ENCODE data around the gene NPM1. TPM values are rescaled to one million over a fixed set of nuclear protein-coding genes. Genes with fewer than 3 reads are reported as not detected.
"Not testable (repeated sequence)": the region's sequence is repeated elsewhere in the genome, so short reads cannot be mapped to it uniquely, and the experiment has no call there.

Gene NPM1
- total RNA-seq, 5 donors from 2014 or later (not counting 1 experiment from before 2014, with no cell fraction given) = 940 to 1,150 (median 989) TPM

DNA sequence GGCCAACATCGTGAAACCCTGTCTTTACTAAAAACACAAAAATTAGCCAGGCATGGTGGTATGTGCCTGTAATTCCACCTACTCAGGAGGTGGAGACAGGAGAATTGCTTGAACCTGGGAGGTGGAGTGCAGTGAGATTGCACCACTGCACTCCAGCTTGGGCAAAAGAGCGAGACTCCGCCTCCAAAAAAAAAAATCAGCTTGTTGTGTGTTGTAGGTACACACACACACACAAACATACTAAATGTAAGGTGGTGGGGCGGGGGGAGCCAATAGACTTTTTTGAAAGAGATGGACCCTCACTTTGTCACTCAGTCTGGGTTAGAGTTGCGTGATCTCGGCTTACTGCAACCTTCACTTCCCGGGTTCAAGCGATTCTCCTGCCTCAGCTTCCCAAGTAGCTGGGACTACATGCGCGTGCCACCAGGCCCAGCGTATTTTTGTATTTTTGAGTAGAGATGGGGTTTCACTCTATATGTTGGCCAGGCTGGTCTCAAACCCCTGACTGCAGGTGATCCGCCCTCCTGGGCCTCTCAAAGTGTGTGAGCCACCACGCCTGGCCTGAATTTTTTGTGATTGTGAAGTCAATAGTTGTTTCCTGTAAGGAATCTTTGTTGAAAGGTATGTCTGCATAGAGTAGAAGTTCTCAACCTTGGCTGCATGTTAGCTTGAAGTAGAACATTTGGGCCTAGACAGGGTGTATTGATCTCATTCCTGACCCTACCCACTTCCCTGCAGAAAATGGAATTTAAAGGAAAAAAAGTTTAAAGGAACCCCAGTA is 13.7 kb downstream of the NPM1 start:
- Mint-ChIP-seq H3K4me1 (peaks cover 37 to 44% (median 40%) of the 10 kb centered on the region in 3 donors), H3K27ac (no peak overlapping the region), H3K27me3 (no peaks in the 10 kb centered on the region), H3K36me3 (peaks cover 54% of the 10 kb centered on the region), H3K4me3 (no peak overlapping the region), H3K9me3 (no peaks in the 10 kb centered on the region)
- Histone ChIP-seq H3K27me3 (replicated peaks in 1 of 2; ENCODE audit: control insufficient read depth in 2 of 2, extremely low read depth in 1 of 2, insufficient read depth in 2 of 2, low read length in 1 of 2) (no peaks in the 10 kb centered on the region), H3K36me3 (ENCODE audit: control insufficient read depth in 2 of 2, extremely low read depth in 1 of 2, insufficient read depth in 1 of 2, low read length in 1 of 2) (peaks cover 40 to 69% of the 10 kb centered on the region in 2 donors), H3K9me3 (no peaks in the 10 kb centered on the region), H3K27ac (ENCODE audit: low read length) (no peak overlapping the region), H3K4me3 (ENCODE audit: control insufficient read depth in 1 of 2, extremely low read depth in 1 of 2, low read length in 1 of 2) (no peak overlapping the region), H3K4me1 (ENCODE audit: control insufficient read depth in 1 of 2, extremely low read depth in 1 of 2, insufficient read depth in 2 of 2, low read length in 2 of 2) (peaks cover 0 to 18% of the 10 kb centered on the region in 2 experiments)
- WGBS (ENCODE audit: insufficient coverage) = 100% methylated on average over 4 of the region's 13 CpGs
- DNase-seq (no peak), ATAC-seq (replicated peaks in 1 of 4) (no peak)
- CTCF ChIA-PET = no interaction called here
- POLR2A ChIA-PET = interaction anchor here in 1 of 2 donors (0.6 kb wide), 1 partner anchor 12 kb away, joined by 3 read pairs; no protein-coding TSS in a partner anchor

DNA sequence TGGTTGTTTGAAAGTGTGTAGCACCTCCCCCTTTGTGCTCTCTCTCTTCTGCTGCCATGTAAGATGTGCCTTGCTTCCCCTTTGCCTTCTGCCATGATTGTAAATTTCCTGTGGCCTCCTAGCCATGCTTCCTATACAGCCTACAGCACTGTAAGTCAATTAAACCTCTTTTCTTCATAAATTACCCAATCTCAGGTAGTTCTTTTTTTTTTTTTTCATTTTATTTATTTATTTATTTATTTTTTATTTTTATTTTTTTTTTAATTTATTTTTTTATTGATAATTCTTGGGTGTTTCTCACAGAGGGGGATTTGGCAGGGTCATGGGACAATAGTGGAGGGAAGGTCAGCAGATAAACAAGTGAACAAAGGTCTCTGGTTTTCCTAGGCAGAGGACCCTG is 15.1 kb downstream of the NPM1 start:
- H3K4me3 ChIP-seq (ENCODE audit: control insufficient read depth in 1 of 2, extremely low read depth in 1 of 2, low read length in 1 of 2); H3K9me3 ChIP-seq; DNase-seq; H3K27me3 ChIP-seq (replicated peaks in 1 of 2; ENCODE audit: control insufficient read depth in 2 of 2, extremely low read depth in 1 of 2, insufficient read depth in 2 of 2, low read length in 1 of 2); POLR2A ChIA-PET; CTCF ChIA-PET; H3K4me3 Mint-ChIP-seq; ATAC-seq (replicated peaks in 1 of 4); H3K27ac ChIP-seq (ENCODE audit: low read length); H3K27ac Mint-ChIP-seq; H3K27me3 Mint-ChIP-seq; H3K9me3 Mint-ChIP-seq: not testable (repeated sequence)
- peaks cover 0 to 14% of the 10 kb centered on the region in 2 experiments for H3K4me1 ChIP-seq (ENCODE audit: control insufficient read depth in 1 of 2, extremely low read depth in 1 of 2, insufficient read depth in 2 of 2, low read length in 2 of 2)
- H3K36me3 Mint-ChIP-seq = peaks cover 57% of the 10 kb centered on the region
- peaks cover 35 to 44% (median 41%) of the 10 kb centered on the region in 3 donors for H3K4me1 Mint-ChIP-seq
- H3K36me3 ChIP-seq (ENCODE audit: control insufficient read depth in 2 of 2, extremely low read depth in 1 of 2, insufficient read depth in 1 of 2, low read length in 1 of 2) = peaks cover 31 to 70% of the 10 kb centered on the region in 2 donors

DNA sequence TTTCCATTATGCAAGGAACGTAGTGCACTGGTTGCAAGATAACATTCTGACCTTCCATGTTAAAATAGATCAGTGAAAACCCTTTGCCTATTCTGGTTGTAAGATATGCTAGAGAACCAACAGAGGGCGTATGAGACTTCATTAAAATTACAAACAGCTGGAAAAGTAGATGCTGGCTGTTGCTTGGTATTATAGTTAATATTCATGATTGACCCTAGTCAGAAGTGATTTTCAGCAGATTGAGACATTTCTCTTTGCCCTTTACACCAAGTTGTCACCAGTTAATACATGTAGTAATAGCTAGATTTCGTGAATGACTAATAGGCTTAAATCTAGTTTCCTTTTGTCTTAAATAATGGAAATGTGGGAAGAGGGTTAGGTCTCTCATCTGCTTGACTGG is 18.0 kb downstream of the NPM1 start:
- ChIA-PET POLR2A (no interaction called here), CTCF (interaction anchor here in 1 of 2 donors (0.9 to 1.1 kb wide), 2 partner anchors 9 to 19 kb away, joined by 3 to 5 read pairs; no protein-coding TSS in a partner anchor)
- Mint-ChIP-seq H3K9me3 (no peaks in the 10 kb centered on the region), H3K4me3 (no peak overlapping the region), H3K27ac (no peak overlapping the region), H3K27me3 (no peaks in the 10 kb centered on the region), H3K4me1 (peaks cover 37 to 45% (median 42%) of the 10 kb centered on the region in 3 donors), H3K36me3 (peaks cover 61% of the 10 kb centered on the region)
- no CpG with 5 or more reads among the region's 3 CpGs for WGBS (ENCODE audit: insufficient coverage)
- no peak overlapping the region for H3K27ac ChIP-seq (ENCODE audit: low read length)
- peaks cover 16 to 65% of the 10 kb centered on the region in 2 donors for H3K36me3 ChIP-seq (ENCODE audit: control insufficient read depth in 2 of 2, extremely low read depth in 1 of 2, insufficient read depth in 1 of 2, low read length in 1 of 2)
- no peak for DNase-seq
- H3K27me3 ChIP-seq (replicated peaks in 1 of 2; ENCODE audit: control insufficient read depth in 2 of 2, extremely low read depth in 1 of 2, insufficient read depth in 2 of 2, low read length in 1 of 2) = no peaks in the 10 kb centered on the region
- no peaks in the 10 kb centered on the region for H3K9me3 ChIP-seq
- ATAC-seq (replicated peaks in 1 of 4) = no peak
- H3K4me1 ChIP-seq (ENCODE audit: control insufficient read depth in 1 of 2, extremely low read depth in 1 of 2, insufficient read depth in 2 of 2, low read length in 2 of 2) = peaks cover 5 to 10% of the 10 kb centered on the region in 2 experiments
- H3K4me3 ChIP-seq (ENCODE audit: control insufficient read depth in 1 of 2, extremely low read depth in 1 of 2, low read length in 1 of 2) = no peak overlapping the region

DNA sequence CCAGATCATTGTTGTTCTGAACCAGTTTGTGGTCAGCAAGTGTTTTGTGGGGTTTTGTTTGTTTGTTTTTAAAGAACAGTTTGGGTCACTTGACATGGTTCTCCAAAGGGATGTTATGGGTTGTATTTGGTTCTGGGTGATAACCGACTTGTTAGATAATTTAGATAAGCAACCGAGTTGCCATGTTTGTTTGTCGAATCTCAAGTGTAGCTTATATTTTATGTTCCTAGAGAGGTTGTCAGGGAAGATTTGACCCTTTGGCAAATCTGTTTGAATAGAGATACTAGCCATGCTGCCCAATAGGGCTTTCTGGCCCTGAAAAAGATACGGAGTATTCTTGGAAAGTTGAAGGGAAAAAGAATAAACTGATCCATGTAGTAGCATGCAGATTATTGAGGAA is 19.6 kb downstream of the NPM1 start:
- peaks cover 37 to 40% (median 37%) of the 10 kb centered on the region in 3 donors for H3K4me1 Mint-ChIP-seq
- H3K27ac Mint-ChIP-seq = no peak overlapping the region
- 83% methylated on average over 3 of the region's 4 CpGs for WGBS (ENCODE audit: insufficient coverage)
- ChIA-PET CTCF (no interaction called here), POLR2A (interaction anchor here in 1 of 2 donors (0.9 kb wide), 1 partner anchor 20 kb away, joined by 3 read pairs; no protein-coding TSS in a partner anchor)
- DNase-seq (no peak), ATAC-seq (replicated peaks in 1 of 4) (no peak)
- H3K4me1 ChIP-seq (ENCODE audit: control insufficient read depth in 1 of 2, extremely low read depth in 1 of 2, insufficient read depth in 2 of 2, low read length in 2 of 2) = peaks cover 5 to 6% of the 10 kb centered on the region in 2 experiments
- no peaks in the 10 kb centered on the region for H3K27me3 Mint-ChIP-seq
- H3K36me3 Mint-ChIP-seq = peaks cover 62% of the 10 kb centered on the region
- H3K9me3 ChIP-seq = no peaks in the 10 kb centered on the region
- H3K27me3 ChIP-seq (replicated peaks in 1 of 2; ENCODE audit: control insufficient read depth in 2 of 2, extremely low read depth in 1 of 2, insufficient read depth in 2 of 2, low read length in 1 of 2) = no peaks in the 10 kb centered on the region
- H3K4me3 Mint-ChIP-seq = no peak overlapping the region
- H3K27ac ChIP-seq (ENCODE audit: low read length) = no peak overlapping the region
- no peaks in the 10 kb centered on the region for H3K9me3 Mint-ChIP-seq
- H3K4me3 ChIP-seq (ENCODE audit: control insufficient read depth in 1 of 2, extremely low read depth in 1 of 2, low read length in 1 of 2) = no peak overlapping the region
- peaks cover 4 to 66% of the 10 kb centered on the region in 2 donors for H3K36me3 ChIP-seq (ENCODE audit: control insufficient read depth in 2 of 2, extremely low read depth in 1 of 2, insufficient read depth in 1 of 2, low read length in 1 of 2)

DNA sequence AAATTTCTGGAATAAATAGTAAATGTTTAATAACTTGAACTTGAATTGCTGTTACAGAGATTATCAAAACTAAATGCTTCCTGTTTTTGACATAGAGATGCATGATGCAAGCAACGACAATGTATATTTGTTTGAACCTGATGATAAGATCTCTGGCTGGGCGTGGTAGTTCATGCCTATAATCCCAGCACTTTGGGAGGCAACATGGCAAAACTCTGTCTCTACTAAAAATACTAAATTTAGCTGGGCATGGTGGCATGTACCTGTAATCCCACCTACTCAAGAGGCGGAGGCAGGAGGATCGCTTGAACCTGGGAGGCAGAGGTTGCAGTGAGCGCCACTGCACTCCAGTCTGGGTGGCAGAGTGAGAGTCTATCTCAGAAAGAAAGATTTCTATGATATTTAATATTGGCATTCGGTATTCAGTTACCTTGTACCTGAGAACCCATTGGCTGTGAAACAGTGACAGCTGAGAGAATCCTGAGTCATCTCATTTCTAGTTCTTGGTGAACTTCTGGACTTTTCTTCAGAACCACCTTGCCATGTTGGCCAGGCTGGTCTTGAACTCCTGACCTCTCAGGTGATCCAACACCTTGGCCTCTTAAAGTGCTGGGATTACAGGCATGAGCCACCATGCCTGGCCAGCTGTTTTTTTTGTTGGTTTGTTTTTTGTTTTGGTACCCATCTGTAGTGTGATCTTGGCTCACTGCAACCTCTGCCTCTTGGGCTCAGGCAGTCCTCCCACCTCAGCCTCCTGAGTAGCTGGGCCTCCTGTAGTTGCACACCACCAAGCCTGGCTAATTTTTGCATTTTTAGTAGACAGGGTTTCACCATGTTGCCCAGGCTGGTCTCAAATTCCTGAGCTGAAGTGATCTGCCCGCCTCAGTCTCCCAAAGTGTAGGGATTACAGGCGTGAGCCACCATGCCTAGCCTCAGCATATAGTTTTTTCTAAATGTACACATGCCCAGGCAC is 21.8 kb downstream of the NPM1 start:
- Histone ChIP-seq H3K4me3 (ENCODE audit: control insufficient read depth in 1 of 2, extremely low read depth in 1 of 2, low read length in 1 of 2) (no peak overlapping the region), H3K9me3 (no peaks in the 10 kb centered on the region), H3K36me3 (ENCODE audit: control insufficient read depth in 2 of 2, extremely low read depth in 1 of 2, insufficient read depth in 1 of 2, low read length in 1 of 2) (peaks cover 4 to 79% of the 10 kb centered on the region in 2 donors), H3K27ac (ENCODE audit: low read length) (no peak overlapping the region), H3K4me1 (ENCODE audit: control insufficient read depth in 1 of 2, extremely low read depth in 1 of 2, insufficient read depth in 2 of 2, low read length in 2 of 2) (peaks cover 5 to 6% of the 10 kb centered on the region in 2 experiments), H3K27me3 (replicated peaks in 1 of 2; ENCODE audit: control insufficient read depth in 2 of 2, extremely low read depth in 1 of 2, insufficient read depth in 2 of 2, low read length in 1 of 2) (no peaks in the 10 kb centered on the region)
- 100% methylated on average over 1 of the region's 8 CpGs for WGBS (ENCODE audit: insufficient coverage)
- peaks cover 68% of the 10 kb centered on the region for H3K36me3 Mint-ChIP-seq
- ATAC-seq (replicated peaks in 1 of 4) (no peak), DNase-seq (no peak)
- ChIA-PET POLR2A (no interaction called here), CTCF (interaction anchor here (0.5 to 1.5 kb wide), 2 partner anchors 16 to 77 kb away, joined by 3 to 5 read pairs; no protein-coding TSS in a partner anchor)
- H3K9me3 Mint-ChIP-seq = no peaks in the 10 kb centered on the region
- H3K27me3 Mint-ChIP-seq = no peaks in the 10 kb centered on the region
- H3K4me3 Mint-ChIP-seq = no peak overlapping the region
- H3K4me1 Mint-ChIP-seq = peaks cover 37 to 38% (median 37%) of the 10 kb centered on the region in 3 donors
- H3K27ac Mint-ChIP-seq = peak overlapping the region; percentile 45 to 76

DNA sequence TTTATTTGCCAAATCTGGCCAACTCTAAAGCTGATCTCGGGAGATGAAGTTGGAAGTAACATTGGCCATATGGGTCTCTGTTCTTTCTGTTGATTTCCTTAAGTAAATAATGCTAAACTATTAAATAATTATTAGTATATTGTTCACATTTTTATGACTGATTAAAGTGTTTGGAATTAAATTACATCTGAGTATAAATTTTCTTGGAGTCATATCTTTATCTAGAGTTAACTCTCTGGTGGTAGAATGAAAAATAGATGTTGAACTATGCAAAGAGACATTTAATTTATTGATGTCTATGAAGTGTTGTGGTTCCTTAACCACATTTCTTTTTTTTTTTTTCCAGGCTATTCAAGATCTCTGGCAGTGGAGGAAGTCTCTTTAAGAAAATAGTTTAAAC is 22.5 kb downstream of the NPM1 start:
- Mint-ChIP-seq H3K27me3 (no peaks in the 10 kb centered on the region), H3K36me3 (peaks cover 68% of the 10 kb centered on the region), H3K4me3 (no peak overlapping the region), H3K4me1 (peaks cover 37 to 38% (median 37%) of the 10 kb centered on the region in 3 donors), H3K27ac (no peak overlapping the region), H3K9me3 (no peaks in the 10 kb centered on the region)
- no CpG with 5 or more reads among the region's 1 CpG for WGBS (ENCODE audit: insufficient coverage)
- ATAC-seq (replicated peaks in 1 of 4) = no peak
- Histone ChIP-seq H3K27me3 (replicated peaks in 1 of 2; ENCODE audit: control insufficient read depth in 2 of 2, extremely low read depth in 1 of 2, insufficient read depth in 2 of 2, low read length in 1 of 2) (no peaks in the 10 kb centered on the region), H3K27ac (ENCODE audit: low read length) (no peak overlapping the region), H3K36me3 (ENCODE audit: control insufficient read depth in 2 of 2, extremely low read depth in 1 of 2, insufficient read depth in 1 of 2, low read length in 1 of 2) (peaks cover 0 to 73% of the 10 kb centered on the region in 2 donors), H3K9me3 (no peaks in the 10 kb centered on the region), H3K4me1 (ENCODE audit: control insufficient read depth in 1 of 2, extremely low read depth in 1 of 2, insufficient read depth in 2 of 2, low read length in 2 of 2) (peaks cover 5 to 6% of the 10 kb centered on the region in 2 experiments), H3K4me3 (ENCODE audit: control insufficient read depth in 1 of 2, extremely low read depth in 1 of 2, low read length in 1 of 2) (no peak overlapping the region)
- DNase-seq = no peak
- POLR2A ChIA-PET = no interaction called here
- CTCF ChIA-PET = no interaction called here
